SK-N-SH treated with all-trans-retinoic acid at 6 μM for 48 hours (cell line): ENCODE results near the gene DIAPH3.

Experiments used
- ATAC-seq: fragments of 200-7000 bp; cut with Tn5 transposase; 3 replicates; pipeline ENCODE4 v1.9.1; 2020; ENCODE audit warnings: mild to moderate bottlenecking, moderate library complexity
- ARNTL ChIP-seq: fragments of 450-650 bp; formaldehyde crosslinking; IDR thresholded peaks from 2 replicates; pipeline ENCODE4 v1.5.0; 2020; ENCODE audit warnings: low read depth, mild to moderate bottlenecking, moderate library complexity, borderline replicate concordance
- BACH2 ChIP-seq: fragments of 250-450 bp; sonication (Bioruptor Pico); IDR thresholded peaks from 2 replicates; pipeline ENCODE4 v1.9.0; 2021; ENCODE audit warnings: mild to moderate bottlenecking, borderline replicate concordance
- ESRRG ChIP-seq: fragments of 250-450 bp; sonication (Bioruptor Pico); IDR thresholded peaks from 2 replicates; pipeline ENCODE4 v1.6.1; 2021; ENCODE audit warnings: mild to moderate bottlenecking
- GLIS3 ChIP-seq: fragments of 250-450 bp; sonication (Bioruptor Pico); IDR thresholded peaks from 2 replicates; pipeline ENCODE4 v1.5.0; 2020; ENCODE audit warnings: mild to moderate bottlenecking, moderate library complexity
- ISL1 ChIP-seq: fragments of 250-450 bp; sonication (Bioruptor Pico); IDR thresholded peaks from 2 replicates; pipeline ENCODE4 v2.1.2; 2022; ENCODE audit warnings: mild to moderate bottlenecking, moderate library complexity
- OSR1 ChIP-seq: fragments of 250-450 bp; sonication (Bioruptor Pico); IDR thresholded peaks from 2 replicates; pipeline ENCODE4 v1.8.0; 2022; ENCODE audit warnings: moderate library complexity, mild to moderate bottlenecking, inconsistent platforms
- PPARA ChIP-seq: fragments of 250-450 bp; sonication (Bioruptor Pico); IDR thresholded peaks from 2 replicates; pipeline ENCODE4 v1.5.0; 2020; ENCODE audit warnings: mild to moderate bottlenecking, borderline replicate concordance
- RARB ChIP-seq: fragments of 250-450 bp; sonication (Bioruptor Pico); IDR thresholded peaks from 2 replicates; pipeline ENCODE4 v1.8.0; 2021; ENCODE audit warnings: mild to moderate bottlenecking, moderate library complexity
- SNAI2 ChIP-seq: fragments of 250-450 bp; sonication (Bioruptor Pico); IDR thresholded peaks from 2 replicates; pipeline ENCODE4 v1.5.0; 2020; ENCODE audit warnings: mild to moderate bottlenecking, moderate library complexity
- TCF4 ChIP-seq: fragments of 250-450 bp; sonication (Bioruptor Pico); IDR thresholded peaks from 2 replicates; pipeline ENCODE4 v1.8.0; 2021; ENCODE audit warnings: mild to moderate bottlenecking, moderate library complexity, borderline replicate concordance
- TOX ChIP-seq: fragments of 250-450 bp; sonication (Bioruptor Pico); IDR thresholded peaks from 2 replicates; pipeline ENCODE4 v1.8.0; 2021; ENCODE audit warnings: mild to moderate bottlenecking, moderate library complexity, borderline replicate concordance
- ZFP3 ChIP-seq: fragments of 250-450 bp; sonication (Bioruptor Pico); IDR thresholded peaks from 2 replicates; pipeline ENCODE4 v1.5.0; 2020; ENCODE audit warnings: mild to moderate bottlenecking, moderate library complexity
- ZFP30 ChIP-seq: fragments of 450-650 bp; formaldehyde crosslinking; IDR thresholded peaks from 2 replicates; pipeline ENCODE4 v1.5.0; 2022; ENCODE audit warnings: mild to moderate bottlenecking, moderate library complexity
- ZNF70 ChIP-seq: fragments of 450-650 bp; formaldehyde crosslinking; IDR thresholded peaks from 2 replicates; pipeline ENCODE4 v1.5.0; 2020; ENCODE audit warnings: mild to moderate bottlenecking, moderate library complexity
- ZNF8 ChIP-seq: fragments of 450-650 bp; formaldehyde crosslinking; IDR thresholded peaks from 2 replicates; pipeline ENCODE4 v1.5.0; 2020; ENCODE audit warnings: mild to moderate bottlenecking, moderate library complexity
- TF ChIP-seq, protein P1 (sequence below): fragments of 250-450 bp; sonication (Bioruptor Pico); IDR thresholded peaks from 2 replicates; pipeline ENCODE4 v1.5.1; 2021; ENCODE audit warnings: mild to moderate bottlenecking, moderate library complexity
- TF ChIP-seq, protein P2 (sequence below): fragments of 250-450 bp; sonication (Bioruptor Pico); IDR thresholded peaks from 2 replicates; pipeline ENCODE4 v1.5.1; 2020; ENCODE audit warnings: low read depth, mild to moderate bottlenecking, moderate library complexity
- TF ChIP-seq, protein P3 (sequence below): fragments of 250-450 bp; sonication (Bioruptor Pico); IDR thresholded peaks from 2 replicates; pipeline ENCODE4 v1.8.0; 2020; ENCODE audit warnings: mild to moderate bottlenecking, moderate library complexity, borderline replicate concordance
- TF ChIP-seq, protein P4 (sequence below): fragments of 250-450 bp; sonication (Bioruptor Pico); IDR thresholded peaks from 2 replicates; pipeline ENCODE4 v1.5.0; 2020; ENCODE audit warnings: mild to moderate bottlenecking, moderate library complexity
- TF ChIP-seq, protein P5 (sequence below): fragments of 250-450 bp; sonication (Bioruptor Pico); IDR thresholded peaks from 2 replicates; pipeline ENCODE4 v1.8.0; 2021; ENCODE audit warnings: low read depth, mild to moderate bottlenecking, moderate library complexity, borderline replicate concordance

The DIAPH3 gene

DNA sequence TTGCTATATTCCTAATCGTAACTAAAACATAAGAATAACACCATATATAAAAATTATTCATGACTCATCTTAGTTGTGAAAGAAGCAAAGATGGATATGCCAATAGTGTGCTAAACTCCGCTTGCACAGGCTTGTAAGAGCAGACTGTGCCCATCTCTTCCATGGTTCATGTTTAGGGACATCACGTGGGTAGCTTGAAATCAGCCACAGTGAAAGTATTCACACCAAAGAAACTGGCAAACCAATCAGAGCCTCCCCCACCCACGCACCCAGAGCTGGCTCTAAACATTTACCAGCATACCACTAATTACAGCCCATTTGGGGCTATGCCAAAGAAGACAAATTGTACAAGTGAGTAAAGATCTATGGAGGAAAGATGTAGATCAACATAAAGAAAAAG lies 147.5 kb downstream of the DIAPH3 start:
- no peak for ATAC-seq
- TF ChIP-seq, protein P1, sequence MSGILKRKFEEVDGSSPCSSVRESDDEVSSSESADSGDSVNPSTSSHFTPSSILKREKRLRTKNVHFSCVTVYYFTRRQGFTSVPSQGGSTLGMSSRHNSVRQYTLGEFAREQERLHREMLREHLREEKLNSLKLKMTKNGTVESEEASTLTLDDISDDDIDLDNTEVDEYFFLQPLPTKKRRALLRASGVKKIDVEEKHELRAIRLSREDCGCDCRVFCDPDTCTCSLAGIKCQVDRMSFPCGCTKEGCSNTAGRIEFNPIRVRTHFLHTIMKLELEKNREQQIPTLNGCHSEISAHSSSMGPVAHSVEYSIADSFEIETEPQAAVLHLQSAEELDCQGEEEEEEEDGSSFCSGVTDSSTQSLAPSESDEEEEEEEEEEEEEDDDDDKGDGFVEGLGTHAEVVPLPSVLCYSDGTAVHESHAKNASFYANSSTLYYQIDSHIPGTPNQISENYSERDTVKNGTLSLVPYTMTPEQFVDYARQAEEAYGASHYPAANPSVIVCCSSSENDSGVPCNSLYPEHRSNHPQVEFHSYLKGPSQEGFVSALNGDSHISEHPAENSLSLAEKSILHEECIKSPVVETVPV, result no peak
- TF ChIP-seq ISL1 (CRISPR knock-in tag) (no peak), TCF4 (CRISPR knock-in tag) (no peak), RARB (no peak), ZNF8 (CRISPR knock-in tag) (no peak), TOX (CRISPR knock-in tag) (no peak), ZFP3 (CRISPR knock-in tag) (no peak), PPARA (CRISPR knock-in tag) (no peak)
- TF ChIP-seq, protein P2, sequence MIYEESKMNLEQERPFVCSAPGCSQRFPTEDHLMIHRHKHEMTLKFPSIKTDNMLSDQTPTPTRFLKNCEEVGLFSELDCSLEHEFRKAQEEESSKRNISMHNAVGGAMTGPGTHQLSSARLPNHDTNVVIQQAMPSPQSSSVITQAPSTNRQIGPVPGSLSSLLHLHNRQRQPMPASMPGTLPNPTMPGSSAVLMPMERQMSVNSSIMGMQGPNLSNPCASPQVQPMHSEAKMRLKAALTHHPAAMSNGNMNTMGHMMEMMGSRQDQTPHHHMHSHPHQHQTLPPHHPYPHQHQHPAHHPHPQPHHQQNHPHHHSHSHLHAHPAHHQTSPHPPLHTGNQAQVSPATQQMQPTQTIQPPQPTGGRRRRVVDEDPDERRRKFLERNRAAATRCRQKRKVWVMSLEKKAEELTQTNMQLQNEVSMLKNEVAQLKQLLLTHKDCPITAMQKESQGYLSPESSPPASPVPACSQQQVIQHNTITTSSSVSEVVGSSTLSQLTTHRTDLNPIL (CRISPR knock-in tag), result no peak
- TF ChIP-seq, protein P3, sequence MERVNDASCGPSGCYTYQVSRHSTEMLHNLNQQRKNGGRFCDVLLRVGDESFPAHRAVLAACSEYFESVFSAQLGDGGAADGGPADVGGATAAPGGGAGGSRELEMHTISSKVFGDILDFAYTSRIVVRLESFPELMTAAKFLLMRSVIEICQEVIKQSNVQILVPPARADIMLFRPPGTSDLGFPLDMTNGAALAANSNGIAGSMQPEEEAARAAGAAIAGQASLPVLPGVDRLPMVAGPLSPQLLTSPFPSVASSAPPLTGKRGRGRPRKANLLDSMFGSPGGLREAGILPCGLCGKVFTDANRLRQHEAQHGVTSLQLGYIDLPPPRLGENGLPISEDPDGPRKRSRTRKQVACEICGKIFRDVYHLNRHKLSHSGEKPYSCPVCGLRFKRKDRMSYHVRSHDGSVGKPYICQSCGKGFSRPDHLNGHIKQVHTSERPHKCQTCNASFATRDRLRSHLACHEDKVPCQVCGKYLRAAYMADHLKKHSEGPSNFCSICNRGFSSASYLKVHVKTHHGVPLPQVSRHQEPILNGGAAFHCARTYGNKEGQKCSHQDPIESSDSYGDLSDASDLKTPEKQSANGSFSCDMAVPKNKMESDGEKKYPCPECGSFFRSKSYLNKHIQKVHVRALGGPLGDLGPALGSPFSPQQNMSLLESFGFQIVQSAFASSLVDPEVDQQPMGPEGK (CRISPR knock-in tag), result no peak
- TF ChIP-seq, protein P4, sequence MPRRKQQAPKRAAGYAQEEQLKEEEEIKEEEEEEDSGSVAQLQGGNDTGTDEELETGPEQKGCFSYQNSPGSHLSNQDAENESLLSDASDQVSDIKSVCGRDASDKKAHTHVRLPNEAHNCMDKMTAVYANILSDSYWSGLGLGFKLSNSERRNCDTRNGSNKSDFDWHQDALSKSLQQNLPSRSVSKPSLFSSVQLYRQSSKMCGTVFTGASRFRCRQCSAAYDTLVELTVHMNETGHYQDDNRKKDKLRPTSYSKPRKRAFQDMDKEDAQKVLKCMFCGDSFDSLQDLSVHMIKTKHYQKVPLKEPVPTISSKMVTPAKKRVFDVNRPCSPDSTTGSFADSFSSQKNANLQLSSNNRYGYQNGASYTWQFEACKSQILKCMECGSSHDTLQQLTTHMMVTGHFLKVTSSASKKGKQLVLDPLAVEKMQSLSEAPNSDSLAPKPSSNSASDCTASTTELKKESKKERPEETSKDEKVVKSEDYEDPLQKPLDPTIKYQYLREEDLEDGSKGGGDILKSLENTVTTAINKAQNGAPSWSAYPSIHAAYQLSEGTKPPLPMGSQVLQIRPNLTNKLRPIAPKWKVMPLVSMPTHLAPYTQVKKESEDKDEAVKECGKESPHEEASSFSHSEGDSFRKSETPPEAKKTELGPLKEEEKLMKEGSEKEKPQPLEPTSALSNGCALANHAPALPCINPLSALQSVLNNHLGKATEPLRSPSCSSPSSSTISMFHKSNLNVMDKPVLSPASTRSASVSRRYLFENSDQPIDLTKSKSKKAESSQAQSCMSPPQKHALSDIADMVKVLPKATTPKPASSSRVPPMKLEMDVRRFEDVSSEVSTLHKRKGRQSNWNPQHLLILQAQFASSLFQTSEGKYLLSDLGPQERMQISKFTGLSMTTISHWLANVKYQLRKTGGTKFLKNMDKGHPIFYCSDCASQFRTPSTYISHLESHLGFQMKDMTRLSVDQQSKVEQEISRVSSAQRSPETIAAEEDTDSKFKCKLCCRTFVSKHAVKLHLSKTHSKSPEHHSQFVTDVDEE (CRISPR knock-in tag), result no peak

DNA sequence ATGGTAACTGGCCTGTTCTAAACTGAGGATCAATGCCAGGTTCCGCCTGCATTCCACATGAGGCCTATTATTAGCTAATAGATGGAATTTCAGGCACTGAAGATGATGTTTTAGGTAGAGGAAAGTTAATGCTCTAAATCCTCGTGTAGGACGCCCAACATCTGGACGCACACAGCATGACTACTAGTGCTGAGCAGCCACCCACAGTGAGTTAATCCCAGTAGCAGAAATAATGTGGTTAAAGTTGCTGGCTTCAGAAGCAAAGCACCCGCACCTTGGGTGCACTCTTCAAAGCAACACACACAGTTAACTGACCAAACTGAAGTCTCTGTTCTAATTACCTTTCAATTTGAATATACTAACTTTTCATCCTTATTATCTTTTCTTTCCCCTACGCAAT lies 150.6 kb downstream of the DIAPH3 start:
- TF ChIP-seq SNAI2 (CRISPR knock-in tag), result no peak
- no peak for TF ChIP-seq TOX (CRISPR knock-in tag)
- TF ChIP-seq, protein P2 (CRISPR knock-in tag), result no peak
- no peak for TF ChIP-seq RARB
- no peak for TF ChIP-seq BACH2 (CRISPR knock-in tag)
- TF ChIP-seq GLIS3 (CRISPR knock-in tag), result no peak
- TF ChIP-seq ARNTL, result no peak
- TF ChIP-seq TCF4 (CRISPR knock-in tag), result no peak
- TF ChIP-seq ZNF70 (CRISPR knock-in tag), result no peak
- no peak for TF ChIP-seq ZNF8 (CRISPR knock-in tag)
- no peak for TF ChIP-seq OSR1 (CRISPR knock-in tag)
- TF ChIP-seq ESRRG (CRISPR knock-in tag), result no peak
- no peak for TF ChIP-seq ZFP30 (CRISPR knock-in tag)
- no peak for ATAC-seq

DNA sequence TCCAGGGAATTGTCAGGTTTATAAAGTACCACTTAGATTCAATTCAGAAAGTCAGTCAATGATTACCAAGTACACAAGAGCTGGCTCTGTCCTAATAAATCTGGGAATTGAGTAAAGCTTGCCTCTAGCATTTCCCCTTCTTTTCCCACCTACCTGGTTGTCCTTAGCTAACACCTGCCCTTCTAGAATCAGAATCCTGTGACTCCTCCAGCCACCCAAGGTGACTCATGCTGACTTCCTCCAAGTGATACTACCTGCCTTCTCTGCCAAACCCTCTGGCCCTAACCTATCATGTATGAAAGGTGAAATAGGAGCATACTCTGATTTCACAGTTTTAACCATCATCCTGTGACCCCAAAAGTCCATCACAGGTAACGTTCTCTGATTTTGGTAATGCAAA lies 151.2 kb downstream of the DIAPH3 start:
- no peak for ATAC-seq
- TF ChIP-seq, protein P3 (CRISPR knock-in tag), result no peak
- TF ChIP-seq ZNF8 (CRISPR knock-in tag), result no peak
- TF ChIP-seq, protein P4 (CRISPR knock-in tag), result no peak
- TF ChIP-seq OSR1 (CRISPR knock-in tag), result no peak
- no peak for TF ChIP-seq RARB
- TF ChIP-seq, protein P5, sequence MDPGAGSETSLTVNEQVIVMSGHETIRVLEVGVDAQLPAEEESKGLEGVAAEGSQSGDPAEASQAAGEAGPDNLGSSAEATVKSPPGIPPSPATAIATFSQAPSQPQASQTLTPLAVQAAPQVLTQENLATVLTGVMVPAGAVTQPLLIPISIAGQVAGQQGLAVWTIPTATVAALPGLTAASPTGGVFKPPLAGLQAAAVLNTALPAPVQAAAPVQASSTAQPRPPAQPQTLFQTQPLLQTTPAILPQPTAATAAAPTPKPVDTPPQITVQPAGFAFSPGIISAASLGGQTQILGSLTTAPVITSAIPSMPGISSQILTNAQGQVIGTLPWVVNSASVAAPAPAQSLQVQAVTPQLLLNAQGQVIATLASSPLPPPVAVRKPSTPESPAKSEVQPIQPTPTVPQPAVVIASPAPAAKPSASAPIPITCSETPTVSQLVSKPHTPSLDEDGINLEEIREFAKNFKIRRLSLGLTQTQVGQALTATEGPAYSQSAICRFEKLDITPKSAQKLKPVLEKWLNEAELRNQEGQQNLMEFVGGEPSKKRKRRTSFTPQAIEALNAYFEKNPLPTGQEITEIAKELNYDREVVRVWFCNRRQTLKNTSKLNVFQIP (CRISPR knock-in tag), result no peak
- no peak for TF ChIP-seq ESRRG (CRISPR knock-in tag)
- TF ChIP-seq, protein P1, result no peak
